Measurements from ENCODE around the gene GPR146. TPM values are rescaled to one million over a fixed set of nuclear protein-coding genes. Genes with fewer than 3 reads are reported as not detected.

Gene GPR146
- total and polyA plus RNA-seq, 9 of the 15 experiments (the other 6 are each of a cell fraction or from before 2014, with no cell fraction given), result 0.22 to 3.6 (median 0.64) TPM; not detected in 2

GRCh38 chr7:1065585-1066241, 21.4 kb downstream of the GPR146 start:
- ChIA-PET POLR2A (interaction anchor here (0.6 to 1.8 kb wide), 8 partner anchors 13 to 428 kb away, joined by 3 to 7 read pairs (median 4); partner anchors contain the start of gene GPR146), CTCF (ENCODE audit: low intra/inter-chr PET ratio) (interaction anchor here (0.6 to 4.6 kb wide), 6 partner anchors 69 to 279 kb away, joined by 3 to 111 read pairs (median 6); no protein-coding TSS in a partner anchor)
- 17% methylated on average over 33 of the region's 48 CpGs for WGBS (ENCODE audit: insufficient coverage, low coverage, missing lambda C conversion rate)
- ATAC-seq (peak; percentile 100), DNase-seq (ENCODE audit: extremely low read depth in 1 of 4, low spot score in 3 of 4) (peak; percentile 87 to 93 (median 88)), FAIRE-seq (peak; percentile 59)
- BruUV-seq (replicated peaks), result no TSS peak
- no peak overlapping the region for H3K27ac ChIP-seq (ENCODE audit: extremely low read depth, low read depth, low read length)
- H3K4me3 ChIP-seq, result no peak overlapping the region
- peak overlapping the region in 1 of 2 experiments; percentile 84; a peak in 2 of 4 replicates for H3K9ac ChIP-seq (ENCODE audit: insufficient read depth in 1 of 2, low read depth in 2 of 2, low read length in 2 of 2)
- no peaks in the 10 kb centered on the region for H3K36me3 ChIP-seq (ENCODE audit: control insufficient read depth, insufficient read depth, low read length)
- H3K9me1 ChIP-seq (ENCODE audit: control insufficient read depth, insufficient read depth, low read length), result no peaks in the 10 kb centered on the region
- H3K27me3 ChIP-seq (ENCODE audit: control insufficient read depth in 2 of 2, insufficient read depth in 2 of 2, low read length in 2 of 2), result no peaks in the 10 kb centered on the region; a peak in 1 of 5 replicates
- in situ Hi-C loops (cut with MboI) (no loop called here), intact Hi-C loops (cut with micrococcal nuclease) (loop anchor here (1.0 to 2.0 kb wide), 2 partner anchors 72 to 111 kb away; no protein-coding TSS in a partner anchor)
- H3K79me2 ChIP-seq (ENCODE audit: control insufficient read depth, insufficient read depth, low read length), result no peaks in the 10 kb centered on the region
- peak overlapping the region; percentile 28 for H3K4me2 ChIP-seq (ENCODE audit: insufficient read depth, low read length)
- H4K20me1 ChIP-seq (replicated peaks; ENCODE audit: control insufficient read depth, insufficient read depth, low read length), result peaks cover 13% of the 10 kb centered on the region; the same call in 1 of the 2 replicates
- H3K9me3 ChIP-seq (replicated peaks; ENCODE audit: control insufficient read depth, insufficient read depth, low read depth, low read length), result peaks cover 3% of the 10 kb centered on the region; the same call in 1 of the 2 replicates
- peaks cover 7 to 51% of the 10 kb centered on the region in 2 experiments; a peak in 4 of 5 replicates for H3K4me1 ChIP-seq (replicated peaks in 1 of 2; ENCODE audit: control insufficient read depth in 2 of 2, insufficient read depth in 2 of 2, low read length in 2 of 2)
- no peak overlapping the region for H2AFZ ChIP-seq (ENCODE audit: low read depth, low read length)
- no peak for TF ChIP-seq ZNF184 (CRISPR knock-in tag; IDR thresholded peaks at IDR 0.05)
- TF ChIP-seq TAL1 (IDR thresholded peaks at IDR 0.05), result no peak
- TF ChIP-seq BCOR (IDR thresholded peaks at IDR 0.05), result 0 out of 2 replicates have a peak, but pooled peaks have one; percentile 15
- TF ChIP-seq HMGXB4 (CRISPR knock-in tag; IDR thresholded peaks at IDR 0.05), result no peak
- peak; percentile 75 for TF ChIP-seq CC2D1A (IDR thresholded peaks at IDR 0.05)
- TF ChIP-seq TCF15 (CRISPR knock-in tag; IDR thresholded peaks at IDR 0.05), result no peak
- TF ChIP-seq L3MBTL2 (IDR thresholded peaks at IDR 0.05), result no peak; the same call in 1 of the 2 replicates
- no peak for TF ChIP-seq ZNF395 (CRISPR knock-in tag; IDR thresholded peaks at IDR 0.05)
- no peak for TF ChIP-seq HNRNPLL (IDR thresholded peaks at IDR 0.05; ENCODE audit: low read depth, low read length, poor library complexity, severe bottlenecking)
- no peak for TF ChIP-seq ZNF57 (CRISPR knock-in tag; IDR thresholded peaks at IDR 0.05)
- peak; percentile 90 for TF ChIP-seq PCBP1 (IDR thresholded peaks at IDR 0.05; ENCODE audit: low read depth, low read length, poor library complexity, severe bottlenecking)
- TF ChIP-seq PTBP1 (IDR thresholded peaks at IDR 0.05; ENCODE audit: low read depth, low read length), result no peak
- no peak for TF ChIP-seq CCAR2 (IDR thresholded peaks at IDR 0.05; ENCODE audit: low read depth, low read length)
- TF ChIP-seq ERF (CRISPR knock-in tag; IDR thresholded peaks at IDR 0.05), result no peak
- TF ChIP-seq THRAP3 (IDR thresholded peaks at IDR 0.05; ENCODE audit: borderline replicate concordance), result no peak
- peak; percentile 97 for TF ChIP-seq DEAF1 (CRISPR knock-in tag; IDR thresholded peaks at IDR 0.05)
- TF ChIP-seq ZKSCAN8 (CRISPR knock-in tag; IDR thresholded peaks at IDR 0.05), result no peak
- peak; percentile 96 for TF ChIP-seq ETV5 (CRISPR knock-in tag; IDR thresholded peaks at IDR 0.05; ENCODE audit: low read depth)
